Subcutaneous adipose tissue (tissue), 4 donors: ENCODE measurements around the gene IL19. TPM values are rescaled to one million over a fixed set of nuclear protein-coding genes. Genes with fewer than 3 reads are reported as not detected.

Source experiments
- CTCF ChIP-seq: fragments of 450-650 bp; IDR thresholded peaks from one replicate; pipeline ENCODE4 v1.5.1; 2016; ENCODE audit warnings: low read depth, mild to moderate bottlenecking, control low read depth, antibody characterized with exemption, moderate library complexity
- total RNA-seq, 4 donors: library from RNA; depleted of rRNA; stranded (reverse); fragments of >200 nt; gene quantifications; one replicate each; pipeline ENCODE4 v1.1.0, GENCODE V29; 2016

Gene IL19
- total RNA-seq, 4 donors from 2014 or later = not detected

GRCh38 chr1:206847946-206848345, 77.4 kb downstream of the IL19 start:
- TF ChIP-seq CTCF = no peak

GRCh38 chr1:206850401-206850800, 79.8 kb downstream of the IL19 start:
- no peak for TF ChIP-seq CTCF

- TF ChIP-seq CTCF = no peak
These were observed 80.9 kb downstream of the IL19 start for GRCh38 chr1:206851341-206852010.

GRCh38 chr1:206854401-206855129, 84.0 kb downstream of the IL19 start:
- no peak for TF ChIP-seq CTCF

- no peak for TF ChIP-seq CTCF
These were observed 85.3 kb downstream of the IL19 start for GRCh38 chr1:206855859-206856258.

GRCh38 chr1:206856674-206857464, 86.3 kb downstream of the IL19 start:
- no peak for TF ChIP-seq CTCF

GRCh38 chr1:206859082-206859521, 88.5 kb downstream of the IL19 start:
- TF ChIP-seq CTCF = no peak
